ENCODE measurements around the gene CHD1L.
"Not testable (repeated sequence)": the region's sequence is repeated elsewhere in the genome, so short reads cannot be mapped to it uniquely, and the experiment has no call there.

GRCh38 chr1:147305803-147306202 is 63.3 kb downstream of the CHD1L start:
- not testable (repeated sequence) for TF ChIP-seq CTCF (IDR thresholded peaks at IDR 0.05; ENCODE audit: low read depth, low read length, poor library complexity, severe bottlenecking); EZH2phosphoT487 (IDR thresholded peaks at IDR 0.05; ENCODE audit: borderline replicate concordance, low read length)

Measured in DOHH2 (cell line).